HG03571 (cell line): ENCODE data around the gene KCNN1.

Source experiments
- ATAC-seq: cut with Tn5 transposase; IDR thresholded peaks from one replicate; pipeline ENCODE4 v1.9.1; 2021; ENCODE audit not compliant: unreplicated experiment

KCNN1 gene

DNA sequence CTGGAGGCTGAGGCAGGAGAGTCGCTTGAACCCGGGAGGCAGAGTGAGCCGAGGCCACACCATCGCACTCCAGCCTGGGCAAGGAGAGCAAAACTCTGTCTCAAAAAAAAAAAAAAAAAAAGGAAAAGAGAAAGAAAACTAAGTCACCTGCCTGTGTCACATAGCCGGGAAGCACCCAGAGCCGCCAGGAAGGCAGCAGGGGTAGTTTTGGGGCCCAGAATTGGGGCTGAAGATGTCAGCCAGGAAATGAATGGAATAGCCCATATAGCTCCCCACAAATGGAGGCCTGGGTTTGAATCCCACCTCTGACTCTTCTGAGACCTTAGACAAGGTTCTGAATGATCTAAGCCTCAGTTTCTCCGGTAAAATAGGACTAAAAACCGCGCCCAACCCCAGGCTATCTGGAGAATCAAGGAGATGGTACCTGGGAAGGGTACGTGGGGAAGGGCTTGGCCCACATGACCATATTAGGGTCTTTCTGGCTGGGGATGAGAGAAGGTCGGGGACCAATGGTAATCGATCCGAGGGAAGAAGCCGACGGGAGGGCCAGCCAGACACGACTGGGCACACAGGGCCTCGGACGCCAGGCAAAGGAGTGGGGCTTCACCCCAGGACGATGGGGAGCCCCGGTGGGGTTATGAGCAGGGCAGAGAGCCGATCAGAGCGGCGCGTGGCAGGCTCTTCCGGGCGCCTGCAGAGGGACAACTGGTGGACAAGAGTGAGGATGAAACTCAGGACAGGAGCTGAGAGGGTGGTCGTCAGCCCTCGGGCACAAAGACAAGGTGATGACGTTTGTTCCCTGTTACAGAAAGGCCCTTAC is 19.7 kb upstream of the KCNN1 start:
- ATAC-seq: peak; percentile 24

DNA sequence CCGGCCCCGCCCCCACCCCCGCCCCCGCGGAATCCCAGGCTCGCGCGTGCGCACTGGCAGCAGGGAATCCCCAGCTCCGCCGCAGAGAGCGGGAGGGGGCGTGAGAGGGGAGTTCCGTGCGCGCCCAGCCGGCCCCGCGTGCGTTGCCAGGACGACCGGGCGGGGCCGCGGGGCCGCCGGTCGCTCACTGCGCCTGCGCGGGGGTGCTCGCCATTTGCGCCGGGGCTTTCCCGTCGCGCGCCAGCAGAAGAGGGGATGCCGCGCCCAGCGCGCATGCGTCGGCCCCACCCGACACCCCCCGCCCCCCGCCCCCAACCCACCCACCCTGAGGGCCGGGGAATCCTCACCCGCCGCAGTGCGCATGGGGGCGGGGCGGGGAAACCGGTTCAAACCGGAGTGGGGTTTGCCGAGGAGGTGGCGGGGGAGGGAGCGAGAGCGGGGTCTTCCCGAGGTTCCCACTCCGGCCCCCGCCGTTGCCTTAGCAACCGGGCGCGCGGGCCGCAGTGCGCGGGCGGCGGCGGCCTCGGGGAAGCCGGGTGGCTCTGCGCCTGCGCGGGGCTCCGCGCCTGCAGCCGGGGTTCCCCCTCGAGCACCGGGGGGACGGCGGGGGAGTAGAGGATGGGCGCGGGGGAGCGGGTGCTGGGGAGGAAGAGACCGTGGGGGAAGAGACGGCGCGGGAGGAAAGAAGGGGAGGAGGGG is 18.9 kb upstream of the KCNN1 start:
- ATAC-seq: peak; percentile 40

DNA sequence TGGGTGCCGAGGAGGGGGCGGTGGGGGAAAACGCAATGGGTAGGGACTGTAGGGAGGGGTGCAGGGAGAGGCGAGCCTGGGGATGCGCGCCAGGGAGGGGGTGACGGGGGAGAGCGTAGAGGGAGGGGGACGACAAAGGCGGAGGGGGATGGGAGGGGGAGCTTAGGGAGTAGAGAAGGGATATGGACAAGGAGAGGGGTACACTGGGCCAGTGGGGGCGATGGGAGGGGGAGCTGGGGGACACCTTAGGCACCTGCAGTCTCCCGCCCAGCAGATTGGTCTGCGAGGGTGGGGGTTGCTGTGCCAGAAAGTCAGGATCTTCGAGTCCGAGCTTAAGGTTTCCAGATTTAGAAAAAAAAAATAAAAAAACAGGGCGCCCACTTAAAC is 18.4 kb upstream of the KCNN1 start:
- no peak for ATAC-seq

DNA sequence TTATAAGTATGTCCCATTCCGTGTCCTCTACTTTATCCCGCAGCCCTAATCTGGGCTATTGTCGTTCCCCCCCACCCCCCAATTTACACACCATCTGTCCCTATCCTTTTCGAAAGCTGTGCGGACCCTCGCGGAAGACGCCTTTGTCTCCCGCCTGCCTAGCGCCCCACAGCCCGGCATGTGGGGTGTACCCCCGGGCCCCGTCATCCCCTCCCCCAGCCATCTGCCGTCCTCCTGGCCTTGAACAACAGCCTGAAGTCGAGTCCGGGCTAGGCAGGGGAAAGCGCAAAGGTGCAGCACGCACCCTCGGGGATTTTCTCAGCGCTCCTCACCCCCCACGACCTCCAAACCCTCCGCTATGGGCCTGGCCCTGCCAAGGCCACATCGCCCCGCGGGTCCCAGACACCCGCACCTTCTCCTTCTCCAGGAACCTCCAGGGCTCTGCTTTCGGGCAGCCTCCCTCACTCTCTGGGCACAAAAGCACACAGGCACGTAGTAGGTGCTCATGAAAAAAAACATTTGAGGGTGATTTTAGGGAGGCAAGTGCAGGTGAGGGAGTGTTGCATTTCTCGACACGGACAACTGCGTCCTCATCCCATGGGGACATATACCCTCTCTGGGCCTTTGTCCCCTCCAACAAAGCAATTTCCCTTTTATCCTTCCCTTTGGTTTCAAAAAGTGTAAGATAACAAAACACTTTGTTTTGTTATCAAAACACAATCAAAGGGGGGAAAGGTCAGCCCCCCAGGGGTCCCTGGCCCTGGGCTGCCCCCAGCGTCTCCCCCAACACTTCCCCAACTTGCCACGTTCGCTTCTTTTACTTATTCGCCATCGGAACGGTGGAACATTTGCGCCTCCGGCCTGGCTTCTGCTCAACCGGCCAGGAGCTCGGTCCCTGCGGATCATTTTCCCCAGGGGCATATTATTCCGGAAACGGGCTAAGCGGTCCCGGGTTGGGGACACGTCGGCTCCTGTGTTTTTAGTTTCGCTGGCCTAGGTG is 17.7 kb upstream of the KCNN1 start:
- ATAC-seq: no peak

DNA sequence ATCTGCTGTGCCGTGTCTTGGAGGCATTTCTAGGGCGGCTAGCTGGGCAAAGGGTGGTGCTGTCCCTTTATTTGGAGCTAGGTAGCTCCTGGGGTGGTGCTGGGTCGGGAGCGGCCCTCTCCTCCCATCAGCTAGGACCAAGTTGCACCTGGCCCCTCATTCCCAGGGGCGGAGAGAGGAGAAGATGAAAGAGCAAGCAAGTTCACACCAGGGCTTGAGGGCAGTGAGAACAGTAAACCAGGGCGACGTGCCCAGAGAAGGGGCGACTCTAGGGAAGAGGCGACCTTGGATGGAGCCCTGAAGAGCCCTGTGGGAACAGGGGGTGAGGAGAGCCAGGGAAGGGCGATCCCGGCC is 17.0 kb upstream of the KCNN1 start:
- ATAC-seq: no peak

DNA sequence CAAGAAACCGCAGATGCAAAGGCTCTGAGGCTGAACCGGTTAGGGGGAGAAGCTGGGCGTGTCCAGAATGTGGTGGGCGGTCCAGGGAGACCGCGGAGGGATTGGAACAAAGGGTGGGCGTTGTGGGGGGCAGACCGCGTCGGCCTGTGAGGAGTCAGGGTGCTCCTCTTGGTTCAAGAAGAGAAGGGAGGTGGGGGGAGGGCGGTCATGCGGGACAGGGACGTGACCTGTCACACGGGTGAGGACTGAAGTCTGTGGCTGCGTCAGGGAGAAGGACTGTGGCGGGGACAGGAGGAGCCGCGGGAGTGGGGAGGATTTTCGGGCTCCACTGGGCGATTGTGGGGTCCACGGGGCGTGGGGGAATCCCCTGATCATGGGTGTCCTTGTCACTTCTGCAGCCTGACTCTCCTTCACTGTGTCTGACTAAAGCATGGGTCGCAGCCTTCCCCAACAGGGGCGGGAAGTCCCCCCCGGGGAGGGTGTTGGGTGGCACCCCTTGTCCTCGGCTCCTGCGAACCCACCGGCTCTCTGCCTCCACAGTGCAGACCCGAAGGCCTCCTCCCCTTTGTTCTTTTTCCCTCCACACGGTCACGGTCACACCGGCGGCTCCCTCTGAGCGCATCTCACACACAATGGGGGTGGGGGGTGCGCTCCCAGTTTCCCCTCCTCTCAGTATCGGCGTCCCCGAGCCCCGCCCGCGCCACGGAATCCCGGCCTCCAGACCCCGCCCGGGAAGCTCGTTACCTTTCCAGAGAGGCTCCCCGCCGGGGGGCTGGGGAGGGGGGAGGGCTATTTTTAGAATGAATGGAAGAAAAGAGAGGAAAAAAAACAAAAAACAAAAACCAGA is 16.4 kb upstream of the KCNN1 start:
- ATAC-seq: no peak

DNA sequence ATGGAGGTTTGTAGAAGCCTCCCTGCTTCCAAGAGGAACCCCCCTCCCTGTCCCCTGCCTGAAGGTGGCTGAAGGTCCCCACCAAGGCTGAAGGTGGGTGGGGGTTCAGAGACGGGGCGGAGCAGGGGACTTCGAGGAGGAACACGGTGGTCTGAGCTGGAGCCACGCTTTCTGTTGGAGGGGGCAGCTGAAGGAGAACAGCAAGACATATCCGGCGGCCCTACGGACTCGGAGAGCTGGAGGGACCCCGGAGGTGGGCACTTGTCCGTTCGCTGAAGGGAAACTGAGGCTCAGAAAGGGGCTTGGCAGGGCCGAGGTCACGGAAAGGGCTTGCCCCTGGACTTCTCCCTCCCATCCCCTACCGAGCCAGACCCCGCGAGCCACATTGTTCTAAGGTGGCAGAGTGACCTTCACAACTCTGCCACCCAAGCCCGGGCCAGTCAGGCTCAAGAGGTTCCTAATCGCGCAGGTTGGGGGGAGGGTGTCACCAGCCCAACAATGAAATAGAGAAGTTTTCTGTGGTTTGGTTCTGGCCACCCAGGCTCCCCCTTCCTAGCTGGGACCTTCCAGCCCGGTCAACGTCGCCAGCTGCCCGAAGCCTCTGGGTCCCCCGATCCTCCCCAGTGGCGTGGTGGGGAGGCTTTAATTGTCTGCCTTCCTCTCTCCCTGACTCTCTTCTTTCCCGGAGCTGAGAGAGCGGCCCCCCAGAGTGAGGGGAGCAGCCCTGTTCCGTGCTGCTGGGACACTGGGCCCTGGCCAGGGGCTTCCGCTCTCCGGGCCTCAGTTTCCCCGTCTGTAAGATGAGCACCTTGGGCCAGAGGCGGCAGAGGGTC is 15.5 kb upstream of the KCNN1 start:
- no peak for ATAC-seq

DNA sequence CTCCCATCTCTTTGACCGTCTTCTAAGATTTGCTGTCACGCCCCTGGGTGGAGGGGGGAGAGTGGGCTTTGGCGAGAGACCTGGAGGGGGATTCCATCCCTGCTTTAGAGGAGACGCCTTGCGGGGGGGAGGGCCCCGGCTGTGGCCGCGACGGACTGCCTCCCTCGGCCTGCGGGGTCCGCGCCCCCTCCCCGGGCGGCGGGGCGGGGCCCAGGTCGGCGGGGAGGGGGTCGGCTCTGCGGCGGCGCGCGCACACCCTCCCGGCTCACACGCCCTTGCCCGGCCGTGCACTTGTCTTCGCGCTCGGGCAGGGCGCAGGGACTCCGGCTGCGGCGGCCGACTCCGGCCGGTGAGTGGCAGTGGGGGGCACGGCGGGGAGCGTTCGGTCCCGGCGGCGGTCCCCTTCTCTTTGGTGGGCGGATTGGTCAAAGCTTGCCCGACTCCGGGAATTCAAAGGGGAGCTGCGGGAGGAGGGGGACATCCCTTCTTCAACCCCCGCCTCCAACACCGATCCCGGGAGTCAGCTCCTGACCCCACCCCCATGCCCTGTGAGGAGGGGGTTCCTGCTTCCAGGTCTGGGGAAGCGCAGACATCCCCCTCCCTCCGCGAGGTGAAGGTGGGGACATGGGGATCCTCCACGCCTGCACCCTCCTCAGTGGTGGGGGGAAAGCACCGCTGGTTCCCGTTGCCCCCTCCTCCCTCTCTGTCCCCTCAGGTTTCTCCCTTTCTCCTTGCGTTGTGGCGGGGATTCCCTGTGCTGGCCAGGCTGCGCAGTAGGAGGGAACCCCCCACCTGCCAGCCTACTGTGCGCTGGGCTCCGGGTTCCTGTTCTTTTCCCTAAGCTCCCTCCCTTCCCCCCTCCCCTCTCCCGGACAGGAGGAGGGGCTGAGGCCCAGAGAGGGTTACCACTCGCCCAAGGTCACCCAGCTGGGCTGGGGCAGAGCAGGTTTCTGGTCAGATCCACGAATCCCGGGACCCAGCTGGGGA is 14.6 kb upstream of the KCNN1 start:
- no peak for ATAC-seq

DNA sequence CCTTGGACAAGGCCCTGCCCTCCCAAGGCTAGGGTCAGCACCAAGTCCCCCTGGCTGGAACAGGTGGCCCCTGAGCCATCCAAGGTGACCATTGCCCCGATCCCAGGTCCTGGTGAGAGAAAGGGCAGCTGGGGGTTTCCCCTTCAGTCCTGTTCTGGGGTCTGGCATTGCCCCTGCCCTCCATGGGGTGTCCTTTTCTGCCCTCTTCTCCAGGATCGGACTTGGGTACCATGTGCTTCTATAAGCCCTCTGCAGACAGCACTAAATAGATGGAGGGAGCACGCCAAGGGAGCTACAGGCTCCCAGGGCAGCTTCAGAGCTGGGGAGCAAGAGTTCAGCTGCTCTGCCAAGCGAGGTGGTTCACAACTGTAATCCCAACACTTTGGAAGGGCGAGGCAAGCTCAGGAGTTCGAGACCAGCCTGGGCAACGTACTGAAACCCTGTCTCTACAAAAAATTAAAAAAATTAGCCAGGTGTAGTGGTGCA is 13.5 kb upstream of the KCNN1 start:
- no peak for ATAC-seq

DNA sequence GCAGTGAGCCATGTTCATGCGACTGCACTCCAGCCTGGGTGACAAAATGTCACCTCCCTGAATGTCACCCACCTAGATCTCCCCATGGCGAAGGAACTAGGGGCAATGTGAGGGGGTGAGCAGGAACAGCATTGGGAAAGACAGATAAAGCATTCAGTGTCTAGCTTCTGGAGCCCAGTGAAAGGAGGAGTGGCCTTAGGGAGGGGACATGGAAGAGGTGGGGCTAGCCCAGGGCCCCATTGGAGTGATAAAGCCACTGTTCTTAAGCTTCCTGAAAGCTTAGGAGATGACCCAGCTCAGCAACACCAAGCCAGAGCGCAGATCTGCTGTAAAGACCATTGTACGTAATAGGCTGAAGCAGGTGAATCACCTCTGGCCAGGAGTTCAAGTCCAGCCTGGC is 13.0 kb upstream of the KCNN1 start:
- no peak for ATAC-seq

DNA sequence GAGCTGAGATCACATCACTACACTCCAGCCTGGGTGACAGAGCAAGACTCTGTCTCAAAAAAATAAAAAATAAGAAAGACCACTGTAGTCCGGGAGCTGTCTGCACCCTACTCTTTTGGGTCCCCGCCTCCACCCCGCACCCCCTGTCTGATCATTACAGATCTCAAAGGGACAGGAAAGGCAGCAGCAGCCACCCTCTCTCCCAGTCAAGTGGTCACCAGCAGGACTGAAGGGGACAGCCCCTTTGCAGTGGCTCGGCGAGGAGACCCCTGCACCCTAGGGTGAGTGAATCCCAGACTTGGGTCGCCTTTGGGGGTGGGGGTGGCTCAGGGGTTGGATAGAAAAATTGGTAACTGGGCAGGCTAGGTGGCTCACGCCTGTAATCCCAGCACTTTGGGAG is 12.5 kb upstream of the KCNN1 start:
- ATAC-seq: no peak

DNA sequence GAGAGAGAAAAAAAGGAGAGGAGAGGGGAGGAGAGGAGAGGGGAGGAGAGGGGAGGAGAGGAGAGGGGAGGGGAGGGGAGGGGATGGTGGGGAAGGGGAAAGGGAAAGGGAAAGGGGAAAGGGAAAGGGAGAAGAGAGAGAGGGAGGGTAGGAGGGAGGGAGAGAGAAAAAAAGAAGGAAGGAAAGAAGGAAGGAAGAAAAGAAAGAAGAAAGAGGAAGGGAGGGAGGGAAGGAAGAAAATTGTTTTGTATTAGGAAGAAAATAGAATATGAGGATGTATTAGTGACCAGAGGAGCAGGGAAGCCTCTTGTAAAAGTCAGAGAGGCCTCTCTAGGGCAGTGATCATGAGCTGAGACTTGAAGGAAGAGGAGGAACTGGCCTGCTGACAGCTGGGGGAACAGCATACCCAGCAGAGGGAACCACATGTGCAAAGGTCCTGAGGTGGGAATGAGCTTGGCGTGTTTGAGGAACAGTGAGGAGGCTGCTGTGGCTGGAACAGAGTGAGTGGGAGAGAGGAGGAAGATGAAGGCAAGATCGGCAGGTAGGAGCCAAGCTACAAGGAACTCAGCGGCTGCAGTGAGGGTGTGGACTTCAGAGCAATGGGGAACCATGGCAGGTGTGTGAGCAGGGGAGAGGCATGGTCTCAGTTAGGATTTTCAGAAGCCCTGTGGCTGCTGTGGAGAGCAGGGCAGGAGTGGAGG is 9.6 kb upstream of the KCNN1 start:
- no peak for ATAC-seq

DNA sequence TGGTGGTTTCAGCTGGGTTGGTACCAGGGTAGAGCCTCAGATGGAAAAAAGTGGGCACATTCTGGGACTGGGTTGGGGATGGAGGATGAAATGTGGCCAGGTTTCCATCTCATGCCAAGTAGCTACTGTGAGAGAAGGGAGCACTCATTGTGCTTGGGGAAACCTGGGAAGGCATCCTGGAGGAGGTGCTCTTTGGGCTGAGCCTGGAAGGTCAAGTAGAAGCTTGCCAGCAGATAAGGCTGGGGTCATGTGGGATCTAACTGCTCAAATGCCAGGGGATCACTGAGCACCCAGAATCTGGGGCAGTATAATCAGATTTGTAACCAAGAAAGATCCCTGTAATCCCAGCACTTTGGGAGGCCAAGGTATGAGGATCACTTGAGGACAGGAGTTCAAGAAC is 9.0 kb upstream of the KCNN1 start:
- no peak for ATAC-seq

DNA sequence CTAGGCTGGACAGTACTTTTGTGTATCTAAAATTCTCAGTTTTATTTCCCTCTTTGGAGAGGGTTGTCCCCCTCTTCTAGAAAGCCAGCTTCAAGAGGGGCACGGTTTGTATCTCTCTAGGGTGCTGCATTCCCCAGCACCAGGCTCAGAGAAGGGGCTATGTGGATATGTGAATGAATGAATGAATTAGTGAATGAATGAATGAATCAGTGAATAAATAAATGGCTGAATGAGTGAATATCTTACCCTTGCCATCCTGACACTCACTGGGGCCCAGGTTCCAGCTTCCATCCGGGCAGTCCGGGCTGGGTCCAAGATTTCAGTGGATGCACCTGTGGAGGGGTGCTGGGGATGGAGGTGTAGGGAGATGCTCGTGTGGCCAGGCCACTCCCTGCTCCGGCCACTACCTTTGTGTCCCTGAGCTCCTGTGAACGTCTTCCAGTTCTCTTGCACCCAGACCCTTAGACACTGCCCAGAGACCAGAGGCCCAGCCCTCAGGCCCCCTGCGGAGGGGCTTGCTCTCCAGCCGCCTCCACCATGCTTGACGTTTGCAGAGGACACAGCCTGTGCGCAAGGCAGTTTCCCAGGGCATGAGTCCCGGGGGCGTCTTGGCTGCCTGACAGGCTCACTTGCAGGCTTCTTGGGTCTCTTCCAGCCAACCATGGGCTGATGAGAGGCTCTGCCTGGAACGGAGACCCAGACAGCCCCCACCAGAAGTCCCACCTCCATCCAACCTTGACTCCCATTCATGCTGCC is 2.8 kb upstream of the KCNN1 start:
- no peak for ATAC-seq

DNA sequence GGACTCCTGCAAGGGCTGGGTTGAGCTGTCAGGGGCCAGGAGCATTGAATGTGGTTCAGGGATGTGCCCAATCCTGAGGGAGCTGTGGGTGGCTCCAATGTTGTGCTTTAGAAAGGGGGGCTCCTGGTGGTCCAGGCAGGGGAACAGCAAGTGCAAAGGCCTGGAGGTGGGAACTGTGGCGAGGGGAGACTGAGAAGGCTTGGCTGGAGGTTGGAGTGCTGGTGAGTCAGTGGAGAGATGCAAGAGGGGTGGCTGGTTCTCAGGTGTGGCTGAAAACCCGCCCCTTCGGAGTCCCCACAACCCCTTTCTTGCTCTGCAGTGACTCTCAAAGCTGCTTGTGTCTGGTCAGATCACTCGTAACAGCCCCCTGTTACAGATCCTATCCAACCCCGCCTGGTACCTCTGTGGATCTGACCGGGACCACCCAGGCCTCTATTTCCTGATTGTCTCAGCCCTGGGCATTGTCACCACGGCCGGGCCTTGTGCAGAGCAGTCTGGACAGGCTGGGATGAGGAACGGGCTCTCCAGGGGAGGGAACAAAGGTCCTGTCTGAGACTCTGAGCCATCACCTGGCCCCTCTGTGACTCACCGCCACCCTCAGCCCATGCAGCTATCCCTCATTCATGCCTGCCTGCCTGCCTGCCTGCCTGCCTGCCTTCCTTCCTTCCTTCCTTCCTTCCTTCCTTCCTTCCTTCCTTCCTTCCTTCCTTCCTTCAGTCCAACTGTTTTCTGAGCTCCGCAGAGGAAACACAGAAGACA is 1.4 kb upstream of the KCNN1 start:
- no peak for ATAC-seq

DNA sequence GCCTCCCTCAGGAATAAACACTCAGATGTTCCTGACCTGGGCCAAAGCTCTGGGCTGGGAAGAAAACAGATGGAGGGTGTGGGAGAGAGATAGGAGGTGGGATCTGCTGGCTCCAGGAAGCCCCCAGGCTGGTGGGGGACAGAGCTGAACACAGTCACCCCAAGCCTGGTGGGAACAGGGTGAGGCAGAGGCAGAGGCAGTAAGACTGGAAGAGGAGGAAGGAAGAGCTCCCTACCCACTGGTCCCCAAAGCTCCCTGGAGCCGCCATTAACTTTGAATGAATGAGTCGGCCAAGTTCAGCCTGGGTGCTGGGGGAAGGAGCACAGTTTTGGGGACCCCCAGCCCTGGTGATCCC is 801 bp upstream of the KCNN1 start:
- no peak for ATAC-seq
